GM18861 (cell line): ENCODE data around the gene GCSH.
A peak's percentile ranks its signal among the peaks of the same experiment; 100 is the strongest.
"Not testable (repeated sequence)": the region's sequence is repeated elsewhere in the genome, so short reads cannot be mapped to it uniquely, and the experiment has no call there.

Source experiments
- ATAC-seq: cut with Tn5 transposase; IDR thresholded peaks from one replicate; pipeline ENCODE4 v1.9.1; 2021; ENCODE audit not compliant: unreplicated experiment

GCSH gene

DNA sequence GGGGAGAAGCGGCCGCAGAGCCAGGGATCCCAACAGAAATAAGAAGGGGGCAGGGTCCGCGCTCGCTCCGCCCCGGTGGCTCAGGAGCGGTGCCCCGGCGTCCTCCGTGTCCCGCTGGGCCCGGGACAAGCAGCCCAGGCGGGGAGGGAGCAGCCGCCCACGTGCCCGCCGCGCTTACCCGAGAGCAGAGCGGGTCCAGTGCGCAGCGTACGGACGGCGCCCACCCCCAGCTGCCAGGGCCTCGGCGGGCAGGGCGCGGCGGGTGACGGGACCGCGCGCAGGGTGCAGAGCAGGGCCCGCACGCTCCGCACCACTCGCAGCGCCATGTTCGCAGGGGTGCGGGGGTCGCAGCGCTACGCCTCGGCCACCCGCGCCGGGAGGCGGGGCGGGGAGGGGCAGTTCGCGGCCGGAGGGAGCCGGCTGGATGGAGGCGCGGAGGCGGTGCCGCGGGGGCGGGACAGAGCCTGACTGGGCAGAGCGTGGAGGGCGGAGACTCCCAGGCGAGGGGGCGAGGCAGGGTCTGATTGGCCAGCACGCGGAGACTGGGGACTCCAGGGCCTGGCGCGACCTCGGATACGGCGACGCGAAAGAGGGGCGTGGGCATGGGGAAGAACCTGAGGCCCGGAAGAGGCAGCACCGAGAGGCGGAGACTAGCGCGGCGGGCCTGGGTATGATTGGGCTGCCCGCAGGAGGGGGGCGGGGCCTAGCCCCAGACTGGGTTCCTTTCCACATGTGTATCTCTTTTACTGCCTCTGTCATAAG lies at the start of gene GCSH:
GCSH (minus strand) TSS at position 443 of the 762 bp plus-strand sequence; CDS start at position 326, 117 bp downstream.
- ATAC-seq = peak; percentile 97

DNA sequence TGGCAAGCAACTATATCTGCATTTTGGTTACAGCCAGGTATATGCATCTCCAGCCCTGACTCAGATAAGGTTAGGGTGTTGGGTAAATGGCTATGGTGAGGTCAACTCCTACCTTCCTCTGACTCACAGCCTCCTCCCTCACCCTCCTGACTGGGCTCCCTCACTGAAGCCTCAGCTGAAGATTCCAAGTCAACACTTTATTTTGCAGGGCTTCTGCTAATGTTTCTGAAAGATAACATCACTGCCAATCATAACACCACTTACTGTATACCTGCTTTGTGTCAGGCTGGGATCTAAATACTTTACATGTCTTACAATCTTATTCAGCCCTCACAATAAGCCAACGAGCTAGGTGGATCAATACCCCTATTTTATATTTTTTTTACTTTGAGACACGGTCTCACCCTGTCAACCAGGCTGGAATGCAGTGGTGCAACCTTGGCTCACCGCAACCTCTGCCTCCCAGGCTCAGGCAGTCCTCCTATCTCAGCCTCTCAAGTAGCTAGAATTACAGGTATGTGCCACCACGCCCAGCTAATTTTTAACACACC lies 47.8 kb upstream of the GCSH start:
- ATAC-seq = no peak

DNA sequence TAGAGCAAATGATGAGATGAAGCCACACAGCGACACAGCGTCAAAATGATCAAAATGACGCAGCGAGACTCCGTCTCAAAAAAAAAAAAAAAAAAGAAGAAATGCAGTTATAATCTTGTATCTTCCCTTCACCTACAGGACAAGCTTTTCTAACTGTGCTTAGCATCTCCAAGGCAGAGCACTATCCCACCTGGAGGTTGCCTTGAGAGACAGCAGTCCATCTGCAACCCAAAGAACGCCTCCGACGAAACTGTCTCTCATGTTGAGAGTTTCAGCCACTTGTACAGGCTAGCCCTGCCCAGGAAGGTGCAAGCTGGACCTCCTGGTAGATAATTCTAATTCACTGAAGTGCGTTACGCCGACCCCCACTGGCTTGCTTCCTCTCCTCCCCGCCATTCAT lies 46.7 kb upstream of the GCSH start:
- ATAC-seq = no peak

DNA sequence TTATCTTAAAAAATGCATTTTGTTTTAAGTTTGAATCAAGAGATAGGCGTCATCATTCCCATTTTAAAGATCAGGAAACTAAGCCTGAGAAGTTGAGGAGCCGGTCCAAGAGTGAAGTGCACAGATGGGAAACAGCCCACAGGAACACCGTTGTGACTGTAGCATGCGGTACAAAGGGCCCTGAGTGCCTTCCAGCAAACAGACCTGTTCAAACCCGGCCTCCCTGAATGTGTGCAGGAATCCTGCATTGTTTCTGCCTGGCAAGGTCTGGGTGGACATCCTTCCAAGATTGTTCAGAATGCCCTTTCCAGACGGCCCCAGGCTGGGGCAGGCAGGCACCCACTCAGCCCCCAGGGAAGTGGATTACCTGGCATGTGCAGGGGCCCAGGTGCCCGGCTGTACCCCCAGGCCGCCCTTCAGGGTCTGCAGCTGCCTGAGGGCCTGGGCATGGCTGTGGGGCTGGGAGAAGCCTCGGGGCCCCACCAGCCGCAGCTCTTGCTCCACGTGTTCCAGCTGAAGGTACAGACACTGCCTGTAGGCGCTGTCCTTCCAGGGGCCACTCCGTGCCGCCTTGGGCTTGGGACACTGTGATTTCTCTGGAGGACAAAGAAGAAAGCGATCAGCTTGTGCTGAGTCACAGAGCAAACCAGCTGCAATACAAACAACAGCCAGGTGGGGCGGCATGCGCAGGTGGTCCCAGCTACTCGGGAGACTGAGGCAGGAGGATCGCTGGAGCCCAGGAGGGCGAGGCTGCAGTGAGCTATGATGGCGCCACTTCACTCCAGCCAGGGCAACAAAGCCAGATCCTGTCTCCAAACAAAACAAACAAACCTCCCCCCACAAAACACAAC lies 45.0 kb upstream of the GCSH start:
- ATAC-seq = no peak

DNA sequence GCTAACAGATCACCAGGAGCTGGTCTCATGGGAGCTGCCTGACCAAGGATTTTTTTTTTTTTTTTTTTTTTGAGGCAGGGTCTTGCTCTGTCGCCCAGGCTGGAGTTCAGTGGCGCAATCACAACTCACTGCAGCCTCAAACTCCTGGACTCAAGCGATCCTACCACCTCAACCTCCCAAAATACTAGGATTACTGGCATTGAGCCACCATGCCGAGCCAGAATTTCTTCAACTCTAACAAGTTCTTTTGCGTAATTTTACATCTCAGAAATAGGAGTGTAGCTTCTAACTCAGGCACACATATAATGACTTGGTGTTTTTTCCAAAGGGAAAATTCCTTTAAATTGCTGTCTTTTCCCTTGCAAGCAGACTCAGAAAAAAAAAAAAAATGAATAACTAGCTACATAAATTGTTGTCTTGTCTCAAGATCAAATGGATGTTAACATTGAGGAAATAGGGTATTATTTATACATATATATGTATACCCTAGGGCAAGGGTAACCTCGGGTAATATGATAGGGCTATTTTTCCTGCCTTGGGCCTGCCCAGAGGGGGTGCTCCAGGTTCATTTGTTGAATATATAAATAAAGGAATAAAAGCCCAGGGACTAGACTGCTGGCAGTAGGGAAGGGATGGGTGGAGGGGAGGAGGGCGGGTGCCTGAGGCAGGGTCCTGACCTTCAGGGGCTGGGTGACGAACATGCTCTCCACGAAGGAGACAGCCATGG lies 42.8 kb upstream of the GCSH start:
- ATAC-seq = no peak

DNA sequence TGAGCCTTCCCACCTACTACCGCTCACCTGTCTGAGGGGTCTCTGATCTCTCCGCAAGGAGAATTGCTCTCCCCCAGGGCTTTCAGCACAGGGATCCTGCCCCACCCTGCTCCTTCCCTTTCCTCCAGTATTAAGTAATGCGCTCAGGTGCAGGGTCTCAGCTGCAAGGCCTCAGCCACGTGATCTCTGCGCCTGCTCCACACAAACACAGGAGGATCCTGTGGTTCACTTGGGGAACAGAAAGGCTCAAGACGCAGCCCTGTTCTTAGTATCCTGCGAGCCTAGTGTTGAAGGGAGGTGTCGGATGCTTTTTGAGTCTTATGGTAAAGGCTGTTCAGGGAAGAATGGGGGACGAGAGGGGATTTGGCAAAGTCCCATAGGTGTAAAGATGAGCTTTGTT lies 41.6 kb upstream of the GCSH start:
- no peak for ATAC-seq

DNA sequence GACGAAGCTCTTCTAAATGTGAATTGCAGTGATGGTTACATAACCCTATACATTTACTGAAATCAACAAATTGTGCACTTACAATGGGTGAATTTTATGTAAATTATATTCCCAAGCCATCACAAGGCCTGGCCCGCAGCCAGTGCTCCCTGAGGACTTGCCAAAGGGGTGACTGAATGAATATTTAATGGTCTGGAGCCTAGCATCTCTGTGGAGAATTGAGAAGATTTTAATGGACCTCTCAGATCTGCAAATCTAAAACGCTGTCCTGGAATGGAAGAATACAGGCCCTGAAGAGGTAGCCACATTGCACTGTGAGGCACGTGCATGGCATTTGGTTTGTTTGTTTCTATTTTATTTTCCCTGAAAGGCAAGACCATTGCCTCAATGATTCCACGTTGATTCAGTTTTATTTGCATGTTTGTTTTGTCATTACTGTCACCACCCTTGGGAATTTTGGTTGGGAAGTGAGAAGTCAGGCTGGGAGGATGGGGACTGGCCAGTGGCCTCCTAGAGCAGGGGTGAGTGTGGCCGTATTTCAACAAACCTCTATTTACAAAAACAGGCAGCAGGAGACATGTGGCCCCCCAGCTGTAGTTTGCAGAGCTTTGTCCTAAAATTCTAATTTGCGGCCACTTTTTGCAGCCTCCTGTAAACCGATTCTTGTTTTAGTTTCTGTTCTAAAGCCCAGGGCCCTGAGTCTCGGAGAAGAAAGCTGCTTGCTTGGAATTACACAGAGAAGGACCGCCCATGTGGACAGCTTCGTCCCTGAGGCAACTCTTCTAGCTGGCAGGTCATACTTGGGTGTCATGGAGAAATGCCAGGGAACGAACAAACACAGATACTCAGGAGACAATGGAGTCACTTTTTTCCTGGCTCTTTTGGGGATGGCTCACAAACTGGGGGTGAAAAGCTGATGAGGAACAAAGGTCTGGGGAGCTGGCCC lies 40.5 kb upstream of the GCSH start:
- no peak for ATAC-seq

DNA sequence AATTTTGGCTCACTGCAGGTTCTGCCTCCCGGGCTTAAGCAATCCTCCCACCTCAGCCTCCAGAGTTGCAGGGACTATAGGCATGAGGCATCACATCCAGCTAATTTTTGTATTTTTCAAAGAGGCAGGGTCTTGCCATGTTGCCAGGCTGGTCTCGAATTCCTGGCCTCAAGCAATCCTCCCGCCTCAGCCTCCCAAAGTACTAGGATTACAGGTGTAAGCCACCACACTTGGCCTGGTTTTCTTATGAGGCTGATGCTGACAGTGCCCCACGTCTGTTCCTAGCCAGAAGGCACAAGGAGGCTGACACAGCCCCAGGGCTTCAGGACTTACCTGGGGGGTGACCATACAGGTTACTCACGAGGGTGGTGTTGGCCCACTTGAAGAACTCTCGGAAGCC lies 33.9 kb upstream of the GCSH start:
- ATAC-seq = no peak

DNA sequence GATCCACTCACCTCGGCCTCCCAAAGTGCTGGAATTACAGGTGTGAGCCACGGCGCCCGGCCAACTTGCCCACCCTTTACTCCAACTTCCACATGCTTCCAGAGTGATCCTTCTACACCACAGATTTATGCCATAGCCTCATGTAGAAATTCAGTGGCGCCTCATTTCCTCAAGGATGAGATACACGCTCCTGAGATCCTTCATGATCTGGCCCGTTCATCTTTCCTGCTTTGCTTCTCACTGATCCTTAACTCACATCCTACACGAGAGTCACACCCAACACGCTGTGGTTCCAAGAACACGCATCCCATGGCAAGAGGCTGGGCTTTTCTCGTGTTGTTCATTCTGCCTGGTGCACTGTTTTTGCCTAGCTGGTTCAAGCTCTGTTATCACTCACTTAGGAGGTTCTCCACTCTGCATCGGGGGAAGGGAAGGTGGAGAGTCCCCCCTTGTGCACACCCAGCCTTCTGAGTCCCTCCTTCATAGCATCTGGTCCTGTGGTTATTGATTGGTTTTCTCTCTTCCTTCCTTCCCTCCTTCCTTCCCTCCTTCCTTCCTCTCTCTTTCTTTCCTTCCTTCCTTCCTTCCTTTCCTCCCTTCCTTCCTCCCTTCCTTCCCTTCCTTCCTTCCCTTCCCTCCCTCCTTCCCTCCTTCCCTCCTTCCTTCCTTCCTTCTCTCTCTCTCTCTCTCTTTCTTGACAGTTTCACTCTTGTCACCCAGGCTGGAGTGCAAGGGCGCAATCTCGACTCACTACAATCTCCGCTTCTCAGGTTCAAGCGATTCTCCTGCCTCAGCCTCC lies 32.7 kb upstream of the GCSH start:
- no peak for ATAC-seq

DNA sequence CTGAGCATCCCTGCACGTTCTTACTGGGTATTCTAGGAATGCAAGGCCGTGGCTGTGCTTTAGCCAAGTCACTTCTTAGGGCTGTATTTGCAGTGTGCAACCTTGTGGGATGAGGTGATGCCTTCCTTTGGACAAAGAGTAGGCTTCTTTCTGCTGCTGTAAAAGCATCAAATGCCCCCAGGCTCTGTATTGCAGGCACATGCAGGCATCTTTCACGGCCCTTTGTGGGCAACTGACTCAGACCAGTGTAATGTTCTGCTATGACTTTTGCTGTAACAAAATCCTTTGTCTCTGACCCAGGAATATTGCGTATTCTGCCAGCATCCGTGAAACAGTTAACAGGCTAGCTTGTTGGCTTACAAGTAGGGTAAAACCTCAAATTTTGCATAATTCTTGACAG lies 30.9 kb upstream of the GCSH start:
- no peak for ATAC-seq

DNA sequence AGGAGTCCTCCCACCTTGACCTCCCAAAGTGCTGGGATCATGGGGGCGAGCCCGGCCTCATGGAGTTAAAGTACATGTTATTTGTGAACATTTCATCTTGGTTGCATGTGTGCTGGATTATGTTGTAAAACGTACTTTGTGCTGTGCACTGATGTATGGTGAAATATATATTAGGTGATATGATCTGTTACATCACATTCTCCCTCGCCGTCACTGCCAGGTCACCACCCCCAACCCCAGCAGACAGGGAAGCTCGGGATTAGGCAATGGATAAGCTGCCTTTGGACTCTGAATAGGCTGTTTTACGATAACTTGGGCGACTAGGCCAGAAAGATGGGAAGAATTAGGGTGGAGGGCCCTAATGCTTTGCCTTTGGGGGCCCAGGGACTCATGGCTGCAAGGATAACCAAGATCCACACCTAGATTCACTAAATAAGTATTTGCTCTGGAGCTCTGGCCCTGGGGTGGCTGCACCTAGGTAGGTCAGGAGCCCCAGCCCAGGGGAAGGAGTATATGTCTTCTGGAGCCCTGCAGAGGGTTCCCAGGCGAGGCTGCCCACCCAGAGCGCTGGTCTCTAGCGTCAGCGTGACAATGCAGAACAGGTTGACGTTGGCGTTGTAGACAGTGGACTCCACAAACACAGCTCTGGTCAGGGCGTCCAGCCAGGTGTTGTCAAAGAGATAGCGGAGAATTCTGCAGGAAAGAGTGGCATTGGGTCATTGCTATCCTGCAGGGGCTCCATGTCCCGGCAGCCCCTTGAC lies 27.1 kb upstream of the GCSH start:
- no peak for ATAC-seq

DNA sequence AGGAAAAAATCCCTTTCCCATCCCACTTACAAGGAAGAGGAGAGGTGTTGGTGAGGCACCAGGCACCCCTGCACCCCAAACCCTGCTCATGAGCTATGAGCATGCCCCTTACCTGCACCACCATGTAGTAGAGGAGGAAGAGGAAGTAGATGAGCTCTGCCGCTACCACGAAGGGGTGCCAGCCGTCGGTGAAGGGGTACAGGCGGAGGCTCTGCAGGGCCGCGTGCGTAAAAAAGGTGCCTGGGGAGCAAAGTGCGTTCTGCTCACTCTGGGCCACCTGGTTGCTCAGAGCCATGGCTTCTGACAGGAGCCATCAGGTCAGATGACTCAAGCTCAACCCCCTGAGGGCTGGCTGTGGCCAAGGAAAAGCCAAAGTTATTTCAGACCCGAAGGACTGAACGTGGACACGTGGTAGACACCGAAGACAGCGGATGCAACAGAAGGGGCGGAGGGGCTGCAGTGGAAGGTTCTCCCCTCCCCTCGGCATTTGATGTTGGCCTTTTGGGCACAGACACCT lies 25.3 kb upstream of the GCSH start:
- ATAC-seq = no peak

DNA sequence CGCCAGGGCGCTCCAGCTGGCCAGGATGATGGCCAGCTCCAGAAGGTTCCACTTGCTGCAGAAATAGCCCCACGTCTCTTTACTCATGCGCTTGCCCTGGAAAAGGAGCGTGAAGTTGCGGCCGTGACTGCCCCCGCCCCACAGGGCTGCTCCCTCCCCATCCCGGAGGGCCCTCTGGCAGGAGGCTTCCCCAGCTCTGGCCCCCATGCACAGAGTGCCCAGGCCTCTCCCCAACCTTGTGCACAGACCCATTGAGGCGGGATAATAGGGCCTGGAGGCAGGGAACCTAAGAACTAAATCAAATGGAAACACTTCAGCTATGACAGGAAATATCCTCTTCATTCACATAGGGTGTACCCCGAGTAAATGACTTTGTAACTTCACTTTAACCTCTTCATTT lies 21.2 kb upstream of the GCSH start:
- ATAC-seq = no peak

DNA sequence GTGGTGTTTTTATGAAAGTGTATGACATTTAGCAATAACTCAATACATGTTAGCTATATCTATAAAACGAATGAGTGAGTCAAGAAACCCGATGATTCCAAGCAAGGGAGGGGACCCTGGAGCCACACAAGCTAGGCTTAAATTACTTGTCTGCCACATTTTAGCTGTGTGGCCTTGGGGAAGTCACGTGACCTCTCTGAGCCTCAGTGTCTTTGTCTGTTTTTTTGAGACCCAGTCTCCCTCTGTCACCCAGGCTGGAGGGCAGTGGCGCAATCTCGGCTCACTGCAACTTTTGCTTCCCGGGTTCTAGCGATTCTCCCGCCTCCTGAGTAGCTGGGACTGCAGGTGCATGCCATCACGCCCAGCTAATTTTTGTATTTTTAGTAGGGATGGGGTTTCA lies 20.1 kb upstream of the GCSH start:
- no peak for ATAC-seq

DNA sequence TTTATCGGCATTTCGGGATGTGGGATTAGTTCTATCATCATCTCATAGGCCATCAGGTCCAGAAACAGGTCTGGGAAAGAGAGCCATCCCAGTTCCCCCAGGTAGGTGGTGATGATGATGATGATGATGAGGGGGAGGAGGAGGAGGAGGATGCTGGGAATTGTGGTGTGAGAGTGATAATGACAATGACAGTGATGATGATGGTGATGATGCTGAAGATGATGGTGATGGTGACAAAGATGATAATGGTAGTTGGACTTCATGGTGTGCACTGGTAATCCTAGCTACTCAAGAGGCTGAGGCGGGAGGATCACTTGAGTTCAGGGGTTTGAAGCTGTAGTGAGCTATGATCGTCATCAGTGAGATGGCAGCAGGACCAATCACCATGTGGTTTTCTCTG lies 16.3 kb upstream of the GCSH start:
- ATAC-seq = no peak

DNA sequence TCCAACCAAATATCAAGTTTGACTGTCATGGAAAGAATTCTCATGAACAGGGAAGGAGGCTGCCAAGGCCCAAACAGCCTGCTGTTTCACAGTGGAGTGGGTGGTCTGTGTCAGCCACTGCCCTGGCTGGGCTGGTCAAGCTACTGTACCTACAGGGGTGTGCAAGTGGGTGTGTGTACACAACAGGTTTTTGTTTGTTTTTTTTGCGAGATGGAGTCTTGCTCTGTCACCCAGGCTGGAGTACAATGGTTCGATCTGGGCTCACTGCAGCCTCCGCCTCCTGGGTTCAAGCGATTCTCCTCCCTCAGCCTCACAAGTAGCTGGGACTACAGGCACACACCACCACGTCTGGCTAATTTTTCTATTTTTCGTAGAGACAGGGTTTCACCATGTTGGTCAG lies 13.1 kb upstream of the GCSH start:
- ATAC-seq = not testable (repeated sequence)

DNA sequence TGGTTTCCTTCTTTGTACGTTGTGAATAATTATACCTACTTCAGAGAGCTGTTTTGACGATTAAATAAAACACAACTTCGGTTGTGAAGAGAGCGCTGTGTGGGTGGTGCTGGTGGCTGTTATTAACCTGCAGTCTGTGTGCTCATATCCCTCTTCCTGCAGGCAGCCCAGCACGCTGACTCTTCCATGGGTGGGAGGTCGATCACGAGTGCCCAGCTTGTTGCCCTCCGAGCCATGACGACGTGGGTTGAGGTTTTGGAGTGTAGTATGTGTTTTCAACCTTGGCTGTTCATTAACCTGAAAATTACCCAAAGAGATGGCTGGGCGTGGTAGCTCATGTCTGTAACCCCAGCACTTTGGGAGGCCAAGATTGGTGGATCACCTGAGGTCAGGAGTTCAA lies 11.3 kb upstream of the GCSH start:
- no peak for ATAC-seq

DNA sequence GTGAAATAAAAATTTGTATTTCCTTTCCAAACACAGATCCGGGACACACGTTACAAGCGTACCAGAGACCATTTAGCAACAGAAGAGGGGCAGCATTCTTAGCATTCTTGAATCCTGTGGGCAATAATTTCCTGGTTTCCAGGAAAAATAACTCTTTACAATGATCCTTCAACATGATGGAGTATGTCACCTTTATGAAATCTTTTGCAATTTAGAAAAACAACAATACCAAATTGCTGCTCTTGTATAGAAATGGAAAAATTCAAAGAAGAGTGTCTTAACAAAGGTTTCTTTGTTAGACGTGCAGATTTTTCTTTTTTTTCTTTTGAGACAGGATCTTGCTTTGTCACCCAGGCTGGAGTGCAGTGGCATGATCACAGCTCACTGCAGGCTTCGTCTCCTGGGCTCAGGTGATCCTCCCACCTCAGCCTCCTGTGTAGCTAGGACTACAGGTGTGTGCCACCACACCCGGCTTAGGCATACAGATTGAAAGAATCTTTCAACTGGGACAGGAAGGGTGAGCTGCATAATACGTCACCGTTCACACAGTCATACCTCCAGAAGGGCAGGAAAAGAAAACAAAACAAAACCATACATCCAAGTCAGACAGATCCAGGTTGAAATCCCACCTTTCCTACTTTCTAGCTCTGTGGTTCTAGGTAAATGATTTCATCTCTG lies 10.8 kb upstream of the GCSH start:
- ATAC-seq = no peak
